Measurements from ENCODE around the gene JARID2. TPM values are rescaled to one million over a fixed set of nuclear protein-coding genes. Genes with fewer than 3 reads are reported as not detected.

Gene JARID2
- polyA plus RNA-seq, 1 donor (not counting 4 experiments of a cell fraction or from before 2014, with no cell fraction given), result 11.0 TPM

DNA sequence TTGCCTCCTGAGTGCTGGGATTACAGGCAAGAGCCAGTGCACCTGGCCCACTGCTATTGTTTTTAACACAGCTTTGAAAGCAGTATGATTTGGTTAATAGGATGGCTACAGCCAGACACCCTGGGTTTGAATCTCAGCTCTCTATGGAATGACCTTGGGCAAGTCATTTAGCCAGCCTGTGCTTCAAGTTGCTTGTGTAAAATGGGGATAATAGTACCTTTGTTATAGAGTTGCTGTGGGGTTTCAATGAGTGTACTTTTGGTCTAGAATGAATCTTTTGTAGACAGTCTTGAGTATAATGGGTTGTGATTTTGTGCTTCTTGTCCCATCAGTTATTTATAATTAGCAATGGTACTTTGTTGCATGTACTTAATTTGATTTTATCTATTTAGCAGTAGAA lies 70.9 kb downstream of the JARID2 start:
- H2AFZ ChIP-seq (ENCODE audit: control insufficient read depth, low read length), result no peak overlapping the region
- peaks cover 13% of the 10 kb centered on the region for H3K4me1 ChIP-seq (ENCODE audit: control insufficient read depth, extremely low read depth, insufficient read depth, low read length)
- no peaks in the 10 kb centered on the region for H3K9me3 ChIP-seq (ENCODE audit: control insufficient read depth, low read depth, low read length)
- DNase-seq (ENCODE audit: low read depth, low spot score) (no peak), FAIRE-seq (no peak)
- H3K36me3 ChIP-seq (ENCODE audit: control insufficient read depth in 2 of 2, extremely low read depth in 1 of 2, insufficient read depth in 2 of 2, low read length in 2 of 2), result peaks cover 0 to 3% of the 10 kb centered on the region in 2 experiments
- peaks cover 18% of the 10 kb centered on the region for H4K20me1 ChIP-seq (ENCODE audit: control insufficient read depth, extremely low read depth, insufficient read depth, low read length)
- H3K27ac ChIP-seq (ENCODE audit: control insufficient read depth, insufficient read depth, low read length), result no peak overlapping the region
- H3K4me2 ChIP-seq (ENCODE audit: control insufficient read depth, extremely low read depth, insufficient read depth, low read depth, low read length), result no peak overlapping the region
- TF ChIP-seq, protein P1, sequence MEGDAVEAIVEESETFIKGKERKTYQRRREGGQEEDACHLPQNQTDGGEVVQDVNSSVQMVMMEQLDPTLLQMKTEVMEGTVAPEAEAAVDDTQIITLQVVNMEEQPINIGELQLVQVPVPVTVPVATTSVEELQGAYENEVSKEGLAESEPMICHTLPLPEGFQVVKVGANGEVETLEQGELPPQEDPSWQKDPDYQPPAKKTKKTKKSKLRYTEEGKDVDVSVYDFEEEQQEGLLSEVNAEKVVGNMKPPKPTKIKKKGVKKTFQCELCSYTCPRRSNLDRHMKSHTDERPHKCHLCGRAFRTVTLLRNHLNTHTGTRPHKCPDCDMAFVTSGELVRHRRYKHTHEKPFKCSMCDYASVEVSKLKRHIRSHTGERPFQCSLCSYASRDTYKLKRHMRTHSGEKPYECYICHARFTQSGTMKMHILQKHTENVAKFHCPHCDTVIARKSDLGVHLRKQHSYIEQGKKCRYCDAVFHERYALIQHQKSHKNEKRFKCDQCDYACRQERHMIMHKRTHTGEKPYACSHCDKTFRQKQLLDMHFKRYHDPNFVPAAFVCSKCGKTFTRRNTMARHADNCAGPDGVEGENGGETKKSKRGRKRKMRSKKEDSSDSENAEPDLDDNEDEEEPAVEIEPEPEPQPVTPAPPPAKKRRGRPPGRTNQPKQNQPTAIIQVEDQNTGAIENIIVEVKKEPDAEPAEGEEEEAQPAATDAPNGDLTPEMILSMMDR (optimal IDR thresholded peaks at IDR 0.05 in 1 of 3, IDR thresholded peaks at IDR 0.05 in 1 of 3, conservative IDR thresholded peaks at IDR 0.05 in 1 of 3; ENCODE audit: extremely low read depth in 1 of 3, insufficient read depth in 2 of 3, low read length in 3 of 3), result no peak
- TF ChIP-seq EZH2 (IDR thresholded peaks at IDR 0.05; ENCODE audit: low read length), result no peak
- H3K4me3 ChIP-seq (ENCODE audit: control insufficient read depth in 2 of 3, extremely low read depth in 1 of 3, insufficient read depth in 2 of 3, low read depth in 1 of 3, low read length in 3 of 3), result no peak overlapping the region
- dilution Hi-C loops (cut with MboI; ENCODE audit: extremely low pct_ligation_motif_present, low sequenced_read_pairs), result no loop called here
- H3K9me1 ChIP-seq (ENCODE audit: control insufficient read depth, extremely low read depth, insufficient read depth, low read length), result peaks cover 7% of the 10 kb centered on the region
- no peaks in the 10 kb centered on the region for H3K27me3 ChIP-seq (ENCODE audit: control insufficient read depth, extremely low read depth, insufficient read depth, low read length)
- peaks cover 98% of the 10 kb centered on the region for H3K79me2 ChIP-seq (ENCODE audit: control insufficient read depth, insufficient read depth, low read length)
- H3K9ac ChIP-seq (ENCODE audit: control insufficient read depth, extremely low read depth, insufficient read depth, low read length), result no peak overlapping the region

DNA sequence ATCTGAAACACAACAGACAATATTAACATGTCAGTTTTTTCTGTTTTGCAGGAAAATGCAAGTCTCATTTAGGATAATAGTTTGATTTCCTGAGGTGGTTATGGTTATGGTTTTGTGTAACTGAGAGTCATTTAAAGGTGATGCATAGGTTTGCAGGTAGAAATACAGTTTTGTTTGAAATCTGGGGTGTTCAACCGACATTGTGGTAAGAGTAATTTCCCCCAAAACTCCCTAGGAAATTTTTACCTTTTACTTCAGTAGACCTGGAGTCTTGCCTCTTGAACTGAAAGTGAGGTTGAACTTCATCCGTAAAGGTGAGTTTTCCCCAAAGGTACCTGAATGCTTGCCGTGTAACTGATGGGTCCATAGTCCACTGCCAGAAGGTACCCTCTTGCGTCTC lies 71.4 kb downstream of the JARID2 start:
- Histone ChIP-seq H3K4me3 (ENCODE audit: control insufficient read depth in 2 of 3, extremely low read depth in 1 of 3, insufficient read depth in 2 of 3, low read depth in 1 of 3, low read length in 3 of 3) (no peak overlapping the region), H3K9ac (ENCODE audit: control insufficient read depth, extremely low read depth, insufficient read depth, low read length) (no peak overlapping the region), H4K20me1 (ENCODE audit: control insufficient read depth, extremely low read depth, insufficient read depth, low read length) (peaks cover 18% of the 10 kb centered on the region), H3K27ac (ENCODE audit: control insufficient read depth, insufficient read depth, low read length) (no peak overlapping the region), H3K27me3 (ENCODE audit: control insufficient read depth, extremely low read depth, insufficient read depth, low read length) (no peaks in the 10 kb centered on the region), H2AFZ (ENCODE audit: control insufficient read depth, low read length) (no peak overlapping the region), H3K4me1 (ENCODE audit: control insufficient read depth, extremely low read depth, insufficient read depth, low read length) (peaks cover 14% of the 10 kb centered on the region), H3K79me2 (ENCODE audit: control insufficient read depth, insufficient read depth, low read length) (peaks cover 99% of the 10 kb centered on the region), H3K36me3 (ENCODE audit: control insufficient read depth in 2 of 2, extremely low read depth in 1 of 2, insufficient read depth in 2 of 2, low read length in 2 of 2) (peaks cover 0 to 3% of the 10 kb centered on the region in 2 experiments), H3K9me1 (ENCODE audit: control insufficient read depth, extremely low read depth, insufficient read depth, low read length) (peaks cover 7% of the 10 kb centered on the region), H3K9me3 (ENCODE audit: control insufficient read depth, low read depth, low read length) (no peaks in the 10 kb centered on the region), H3K4me2 (ENCODE audit: control insufficient read depth, extremely low read depth, insufficient read depth, low read depth, low read length) (no peak overlapping the region)
- DNase-seq (ENCODE audit: low read depth, low spot score) (no peak), FAIRE-seq (no peak)
- dilution Hi-C loops (cut with MboI; ENCODE audit: extremely low pct_ligation_motif_present, low sequenced_read_pairs), result no loop called here
- TF ChIP-seq EZH2 (IDR thresholded peaks at IDR 0.05; ENCODE audit: low read length), result no peak
- TF ChIP-seq, protein P1 (optimal IDR thresholded peaks at IDR 0.05 in 1 of 3, IDR thresholded peaks at IDR 0.05 in 1 of 3, conservative IDR thresholded peaks at IDR 0.05 in 1 of 3; ENCODE audit: extremely low read depth in 1 of 3, insufficient read depth in 2 of 3, low read length in 3 of 3), result no peak

Measured in keratinocyte (primary cell).